Endometrial microvascular endothelial cells (primary cell): ENCODE measurements around the gene CDH15. TPM values are rescaled to one million over a fixed set of nuclear protein-coding genes. Genes with fewer than 3 reads are reported as not detected.

Experiments
- in situ Hi-C: cut with HindIII; loops from 2 replicates; pipeline ENCODE4 v1.10.0; 2017; ENCODE audit warnings: low sequenced_read_pairs, low pct_unique_long_range_greater_than_20kb; ENCODE audit errors: inconsistent ontology term
- total RNA-seq: library from RNA; depleted of rRNA; stranded (reverse); fragments of >200 nt; gene quantifications from one replicate; pipeline ENCODE4 v1.2.3, GENCODE V29; 2015; ENCODE audit errors: inconsistent ontology term

Gene CDH15
- total RNA-seq, 1 donor from 2014 or later: not detected

- in situ Hi-C loops: no loop called here
Measured at GRCh38 chr16:89166696-89167424, 4.7 kb upstream of the CDH15 start.

- in situ Hi-C loops: no loop called here
Measured at GRCh38 chr16:89167425-89167941, 4.1 kb upstream of the CDH15 start.

DNA sequence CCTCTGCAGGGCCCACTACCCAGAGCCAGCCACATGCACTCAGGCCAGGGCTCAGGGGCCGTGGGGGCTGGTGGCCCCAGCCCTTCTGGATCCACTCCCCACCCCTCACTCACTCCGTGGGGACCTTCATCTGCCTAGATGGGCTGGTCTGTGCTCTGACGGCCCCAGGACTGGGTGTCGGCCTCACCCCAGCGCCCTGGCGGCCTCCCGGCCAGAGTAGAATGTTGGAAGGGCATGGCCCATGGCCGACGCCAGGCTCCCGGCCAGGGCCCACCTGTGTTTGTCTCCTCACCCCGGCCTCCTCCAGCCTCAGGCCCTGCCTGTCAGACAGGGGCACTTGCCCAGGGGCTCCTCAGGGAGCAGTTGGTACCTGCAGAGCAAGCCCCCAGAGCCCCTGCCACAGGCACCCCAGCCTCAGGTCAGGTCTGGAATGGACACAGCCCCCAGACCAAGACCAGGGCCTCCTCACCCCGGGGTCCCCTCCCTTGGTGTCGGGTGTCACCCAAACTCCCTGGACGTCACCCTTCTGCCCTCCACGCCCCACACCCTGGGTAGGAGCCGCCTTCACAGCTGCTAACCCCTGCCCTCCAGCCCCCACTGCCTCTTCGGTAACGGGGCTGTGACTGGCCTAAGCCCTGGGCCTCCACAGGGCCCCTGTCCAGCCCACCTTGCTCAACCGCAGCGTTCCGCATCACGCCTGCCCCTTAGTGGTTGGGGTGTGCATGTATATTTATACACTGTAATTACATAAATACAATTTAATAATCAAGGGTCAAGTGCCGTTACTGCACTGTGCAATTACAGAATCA, 3.0 kb upstream of the CDH15 start:
- in situ Hi-C loops: no loop called here

DNA sequence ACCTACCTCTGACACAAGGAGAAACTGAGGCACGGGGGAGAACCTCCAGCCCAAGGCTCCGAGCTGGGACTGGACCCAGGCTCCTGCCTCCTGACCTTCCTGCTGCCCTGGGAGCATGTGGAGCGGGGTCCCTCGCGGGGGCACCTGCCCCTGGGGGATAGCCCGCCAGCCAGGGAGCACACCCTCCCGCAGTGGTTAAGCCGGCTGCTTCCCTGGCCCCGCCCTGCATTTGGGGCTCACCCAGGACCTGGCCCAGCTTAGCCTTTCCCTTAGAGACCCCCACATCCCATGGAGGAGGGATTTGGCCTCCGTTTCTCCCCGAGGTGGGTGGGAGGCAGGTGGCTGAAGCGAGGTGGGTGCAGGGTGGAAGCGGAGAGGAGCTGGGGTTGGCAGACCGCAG, 1.8 kb upstream of the CDH15 start:
- in situ Hi-C loops: no loop called here

- in situ Hi-C loops: no loop called here
Measured at GRCh38 chr16:89170346-89171215, 967 bp upstream of the CDH15 start.

DNA sequence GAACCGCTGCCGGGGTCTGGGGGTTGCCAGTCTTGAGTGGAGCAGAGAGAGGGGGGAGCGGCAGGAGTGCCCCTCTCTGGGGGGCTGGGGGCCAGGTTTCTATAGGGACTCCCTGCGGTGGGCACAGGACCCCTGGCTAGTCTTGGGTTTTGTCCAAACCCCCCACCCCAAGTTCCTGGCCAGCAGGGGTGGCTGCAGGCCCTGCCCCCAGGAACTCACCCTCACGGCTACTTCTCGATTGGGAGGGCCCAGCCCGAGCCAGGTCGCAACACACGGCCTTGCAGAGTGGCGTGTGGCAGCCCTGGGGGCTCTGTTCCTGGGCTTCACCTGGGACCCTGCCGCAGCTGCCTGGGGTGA, 601 bp downstream of the CDH15 start:
- in situ Hi-C loops: no loop called here

DNA sequence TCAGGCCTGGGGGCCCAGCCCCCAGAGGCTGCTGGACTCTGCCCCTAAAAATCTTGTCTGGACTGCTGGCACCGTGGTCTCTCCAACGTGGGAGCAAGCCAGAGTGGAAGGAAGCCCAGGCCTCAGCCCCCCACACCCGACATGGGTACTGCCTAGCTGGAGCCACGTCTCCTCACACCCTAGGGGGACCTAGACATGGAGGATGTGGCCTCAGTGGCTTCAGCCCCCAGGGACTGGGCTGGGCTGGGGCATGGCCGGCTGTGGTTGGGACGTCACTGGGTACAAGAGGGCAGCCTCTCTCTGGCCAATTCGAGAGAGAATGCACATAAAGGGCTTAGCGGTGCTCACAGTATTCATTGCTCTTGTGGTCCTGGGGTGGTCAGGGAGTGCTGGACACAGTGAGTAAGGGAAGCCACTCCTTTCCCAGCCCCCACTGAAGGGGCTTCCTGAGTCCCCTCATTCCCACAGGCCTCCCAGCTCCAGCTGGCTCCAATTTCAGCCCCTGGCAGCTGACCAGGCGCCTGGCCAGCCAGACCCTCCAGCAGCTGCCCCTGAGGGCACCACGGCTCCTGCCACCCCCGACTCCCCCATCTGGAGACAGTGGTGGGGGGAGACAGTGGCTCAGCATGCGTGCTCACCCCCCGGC, 1.1 kb downstream of the CDH15 start:
- in situ Hi-C loops: no loop called here

DNA sequence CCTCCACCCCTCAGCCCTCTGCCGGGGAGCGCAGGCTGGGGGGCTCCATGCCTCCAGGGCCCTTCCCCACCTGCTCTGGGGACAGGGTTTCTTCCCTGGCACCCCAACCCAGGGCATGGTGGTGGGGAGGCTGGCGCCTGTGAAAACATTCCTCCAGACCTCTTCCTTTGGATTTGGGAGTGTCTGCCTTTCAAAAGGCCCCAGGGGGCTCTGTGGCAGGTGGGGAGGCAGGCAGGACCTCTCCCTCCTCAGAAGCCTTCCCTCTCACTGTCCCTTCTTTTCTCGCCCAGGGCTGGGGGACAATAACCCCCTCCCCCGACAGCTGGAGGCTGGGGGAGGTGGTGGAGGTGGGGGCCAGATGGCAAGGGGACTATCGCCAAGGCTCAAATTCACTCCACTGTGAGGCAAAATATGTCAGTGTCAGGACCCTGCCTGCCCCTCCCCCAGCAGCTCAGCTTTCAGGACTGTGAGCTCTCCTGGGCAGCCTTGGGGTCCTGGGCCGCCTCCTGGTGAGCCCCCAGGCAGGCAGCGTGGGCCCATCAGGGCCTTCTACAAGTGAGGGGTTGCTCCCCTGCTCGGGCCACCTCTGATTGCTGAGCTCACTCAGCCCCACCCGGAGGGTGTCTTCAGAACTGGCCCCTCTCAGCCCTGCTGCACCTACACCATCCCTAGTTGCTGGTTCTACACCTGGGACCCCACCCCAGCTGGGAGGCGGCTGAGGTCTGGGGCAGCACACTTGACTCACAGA, 1.8 kb downstream of the CDH15 start:
- in situ Hi-C loops: no loop called here

- in situ Hi-C loops: no loop called here
Measured at GRCh38 chr16:89174055-89174827, 2.7 kb downstream of the CDH15 start.

GRCh38 chr16:89174877-89175276, 3.3 kb downstream of the CDH15 start:
- in situ Hi-C loops: no loop called here

- in situ Hi-C loops: no loop called here
Measured at GRCh38 chr16:89175280-89176146, 4.0 kb downstream of the CDH15 start.

DNA sequence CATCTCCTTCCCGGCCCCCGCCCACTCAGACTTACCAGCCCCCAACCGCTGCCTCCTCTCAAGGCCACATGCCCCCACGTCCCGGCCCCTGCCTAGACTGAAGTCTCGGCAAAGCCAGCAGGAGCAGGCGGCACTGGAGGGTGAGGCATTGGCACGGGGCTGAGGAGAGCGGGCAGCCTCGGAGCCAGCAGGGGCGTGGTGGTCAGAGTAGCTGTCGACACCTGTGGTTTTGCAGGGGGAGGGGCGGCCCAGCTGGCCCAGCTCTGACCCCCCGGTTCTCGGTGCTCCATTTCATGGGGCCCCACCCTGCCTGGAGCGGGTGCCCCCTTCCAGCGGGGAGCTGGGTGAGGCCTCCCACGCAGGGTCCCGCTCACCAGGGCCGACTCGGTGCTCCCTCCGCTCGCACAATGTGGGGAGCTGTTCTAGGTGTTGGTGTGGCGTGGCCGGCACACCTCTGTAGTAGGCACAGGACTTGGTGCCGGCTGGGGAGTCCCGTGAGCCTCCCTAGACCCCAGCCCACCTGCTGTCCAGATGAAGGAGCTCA, 4.7 kb downstream of the CDH15 start:
- in situ Hi-C loops: no loop called here

DNA sequence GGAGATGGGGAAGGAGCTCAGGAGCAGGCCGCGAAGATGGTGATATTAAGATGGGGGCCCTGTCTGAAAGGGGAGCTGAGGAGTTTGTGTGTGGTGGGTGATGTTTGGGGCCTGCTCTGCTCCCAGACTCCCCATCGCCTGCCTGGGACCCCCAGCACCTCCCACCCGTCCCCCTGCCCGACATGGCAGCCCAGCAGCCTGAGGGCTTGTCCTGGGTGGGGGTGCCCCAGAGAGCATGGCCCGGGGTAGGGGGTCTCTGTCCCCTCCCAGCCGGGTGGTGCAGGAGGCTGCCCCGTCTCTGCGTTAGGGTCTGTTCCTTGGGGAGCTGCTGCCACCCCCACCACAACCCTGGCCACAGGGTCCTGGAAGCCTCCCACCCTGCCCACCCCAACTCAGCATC, 5.2 kb downstream of the CDH15 start:
- in situ Hi-C loops: no loop called here

DNA sequence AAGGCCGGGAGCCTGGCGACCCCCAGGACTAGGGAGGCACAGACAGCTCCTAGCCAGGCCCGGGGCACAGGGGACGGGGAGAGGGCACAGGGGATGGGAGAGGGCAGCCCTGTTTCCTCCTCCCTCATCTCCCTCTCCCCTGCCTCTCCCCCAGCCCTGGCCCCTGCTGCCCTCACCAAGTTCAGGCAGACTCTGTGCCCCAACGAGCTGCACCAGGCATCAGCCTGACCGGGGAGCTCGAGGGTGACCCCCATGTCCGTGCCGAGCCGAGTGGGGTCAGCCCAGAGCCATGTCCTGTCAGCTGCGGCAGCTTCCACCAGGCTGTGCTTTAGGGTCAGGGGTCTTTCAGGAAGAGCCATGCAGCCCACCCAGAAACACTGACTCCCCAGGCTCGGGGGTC, 6.0 kb downstream of the CDH15 start:
- in situ Hi-C loops: no loop called here

DNA sequence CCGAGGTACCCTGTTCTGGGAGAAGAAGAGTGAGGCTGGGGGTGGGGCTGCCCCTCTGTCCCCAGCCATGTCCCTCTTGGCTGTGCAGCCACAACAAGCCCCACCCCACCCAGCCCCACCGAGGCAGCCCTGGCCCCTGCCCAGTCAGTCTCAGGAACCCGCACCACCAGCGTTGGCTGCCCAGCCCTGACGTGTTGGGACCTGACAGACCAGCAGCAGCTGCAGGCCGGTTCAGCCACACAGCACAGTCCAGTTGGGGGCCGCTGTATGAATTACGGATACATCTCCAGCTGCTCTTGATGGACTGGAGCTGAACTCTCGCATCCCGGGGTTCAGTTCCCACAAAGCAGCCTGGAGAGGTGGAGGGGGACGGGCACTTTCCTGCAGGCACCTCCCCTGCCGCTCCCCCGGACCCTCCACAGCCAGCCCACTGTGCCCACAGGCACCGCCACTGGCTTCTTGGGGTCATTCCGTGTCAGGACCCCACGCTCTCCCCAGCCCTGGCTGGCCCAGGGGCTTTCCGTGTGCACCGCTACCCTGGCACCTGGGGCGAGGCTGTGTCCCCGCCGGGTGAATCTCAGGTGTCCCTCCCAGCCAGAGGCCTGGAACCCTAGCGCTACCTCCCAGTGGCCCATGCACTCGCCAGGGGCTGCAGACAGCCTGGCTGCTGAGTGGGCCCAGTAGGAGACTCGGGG, 7.1 kb downstream of the CDH15 start:
- in situ Hi-C loops: no loop called here

GRCh38 chr16:89179148-89179484, 7.6 kb downstream of the CDH15 start:
- in situ Hi-C loops: no loop called here
